Common myeloid progenitor, CD34-positive (primary cell): ENCODE measurements around the gene CEACAM8.

Experiments used
- CTCF ChIA-PET: fragments of 350-600 bp; sonication (Branson Sonifier 250); formaldehyde crosslinking; loops from one replicate; lab custom pipeline; 2021; ENCODE audit warnings: antibody characterized with exemption; lab: Charles Lee
- POLR2A ChIA-PET: fragments of 350-600 bp; sonication (Branson Sonifier 250); formaldehyde crosslinking; loops from one replicate; lab custom pipeline; 2021; ENCODE audit warnings: antibody characterized with exemption; lab: Charles Lee
- DNase-seq, 3 donors: peaks; one replicate each; pipeline versions ENCODE4 v3.0.0 to v3.0.0-alpha.2; 2013
- H3K27ac ChIP-seq, 2 experiments: 1 replicate in 1 of 2; 2 replicates in 1 of 2; pipeline ENCODE4 v1.7.0; 2013; ENCODE audit warnings: inconsistent platforms in 2 of 2, low read length in 2 of 2, mild to moderate bottlenecking in 2 of 2, low read depth in 1 of 2, moderate library complexity in 1 of 2; ENCODE audit not compliant: severe bottlenecking in 2 of 2, insufficient read depth in 1 of 2, poor library complexity in 1 of 2
- H3K27me3 ChIP-seq, 5 experiments: replicated peaks in 2 of 5; 1 replicate in 3 of 5; 2 replicates in 2 of 5; pipeline versions ENCODE4 v1.6.1 to v1.7.0; 2013; ENCODE audit warnings: low read length in 4 of 5, mild to moderate bottlenecking in 2 of 5, moderate library complexity in 2 of 5, inconsistent platforms in 1 of 5; ENCODE audit not compliant: insufficient read depth in 5 of 5, control insufficient read depth in 4 of 5
- H3K36me3 ChIP-seq, 4 experiments: 1 replicate in 2 of 4; 2 replicates in 2 of 4; pipeline versions ENCODE4 v1.6.1 to v1.7.0; 2013; ENCODE audit warnings: low read length in 3 of 4, control low read depth in 1 of 4, mild to moderate bottlenecking in 1 of 4; ENCODE audit not compliant: control insufficient read depth in 4 of 4, insufficient read depth in 4 of 4
- H3K4me1 ChIP-seq, 4 experiments: 1 replicate in 3 of 4; 2 replicates in 1 of 4; pipeline versions ENCODE4 v1.6.1 to v1.7.1; 2013; ENCODE audit warnings: low read length in 3 of 4, mild to moderate bottlenecking in 3 of 4, control low read depth in 1 of 4, inconsistent platforms in 1 of 4, moderate library complexity in 1 of 4; ENCODE audit not compliant: control insufficient read depth in 4 of 4, insufficient read depth in 4 of 4; ENCODE audit errors: control extremely low read depth in 1 of 4
- H3K4me3 ChIP-seq, 7 experiments: 1 replicate in 4 of 7; 2 replicates in 3 of 7; pipeline versions ENCODE4 v1.5.1 to v1.7.0; 2013; ENCODE audit warnings: mild to moderate bottlenecking in 7 of 7, low read length in 6 of 7, moderate library complexity in 6 of 7, inconsistent platforms in 2 of 7, low read depth in 2 of 7, control low read depth in 1 of 7; ENCODE audit not compliant: insufficient read depth in 4 of 7, control insufficient read depth in 1 of 7; ENCODE audit errors: extremely low read depth in 1 of 7
- H3K9me3 ChIP-seq, 5 experiments: 1 replicate in 4 of 5; 2 replicates in 1 of 5; pipeline versions ENCODE4 v1.6.1 to v1.7.1; 2013; ENCODE audit warnings: low read length in 4 of 5, mild to moderate bottlenecking in 2 of 5, inconsistent platforms in 1 of 5, low read depth in 1 of 5, moderate library complexity in 1 of 5; ENCODE audit not compliant: control insufficient read depth in 4 of 5, insufficient read depth in 2 of 5; ENCODE audit errors: control extremely low read depth in 1 of 5
- WGBS: methylation state at CpG from one replicate; pipeline ENCODE4 v1.1.5; 2013; ENCODE audit not compliant: insufficient coverage; 5-methylcytosine and 5-hydroxymethylcytosine counted together

The CEACAM8 gene

GRCh38 chr19:42571116-42571515 lies 23.6 kb downstream of the CEACAM8 start:
- DNase-seq: no peak
- CTCF ChIA-PET: interaction anchor here (0.7 to 3.8 kb wide), 2 partner anchors 26 to 1349 kb away, joined by 3 to 15 read pairs; no protein-coding TSS in a partner anchor
- POLR2A ChIA-PET: no interaction called here
- H3K27me3 ChIP-seq: no peaks in the 10 kb centered on the region
- H3K4me3 ChIP-seq: no peak overlapping the region
- no peak overlapping the region for H3K27ac ChIP-seq
- H3K4me1 ChIP-seq: peaks cover 6 to 19% (median 10%) of the 10 kb centered on the region in 4 experiments
- H3K36me3 ChIP-seq: no peaks in the 10 kb centered on the region
- WGBS: 100% methylated on average over 1 of the region's 2 CpGs
- H3K9me3 ChIP-seq: no peaks in the 10 kb centered on the region

DNA sequence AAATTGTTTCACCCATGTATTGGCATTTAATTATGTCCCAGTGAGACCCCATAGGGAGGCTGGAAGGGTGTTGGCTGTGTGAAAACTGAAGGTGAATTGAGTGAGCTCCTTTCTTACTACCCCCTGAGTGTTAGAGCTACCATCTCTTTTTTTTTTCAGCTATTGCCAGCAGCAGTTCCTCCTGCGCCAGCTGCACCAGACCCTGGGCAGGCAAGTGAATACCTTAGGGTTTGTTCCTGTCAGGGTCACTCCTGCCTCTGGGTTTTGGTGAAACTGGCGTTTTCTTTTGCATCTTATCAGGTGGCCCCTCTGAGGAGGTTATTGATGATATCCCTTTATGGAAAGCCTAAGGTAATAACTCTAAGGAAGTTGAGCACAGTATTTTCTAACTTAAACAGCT lies 25.5 kb downstream of the CEACAM8 start:
- H3K9me3 ChIP-seq: no peaks in the 10 kb centered on the region
- POLR2A ChIA-PET: no interaction called here
- DNase-seq: peak in 1 of 3 donors; percentile 8
- no CpG with 5 or more reads among the region's 2 CpGs for WGBS
- H3K4me3 ChIP-seq: no peak overlapping the region
- H3K27me3 ChIP-seq: no peaks in the 10 kb centered on the region
- CTCF ChIA-PET: interaction anchor here (3.8 kb wide), 1 partner anchor 27 kb away, joined by 15 read pairs; no protein-coding TSS in a partner anchor
- peaks cover 6 to 29% (median 13%) of the 10 kb centered on the region in 4 experiments for H3K4me1 ChIP-seq
- no peaks in the 10 kb centered on the region for H3K36me3 ChIP-seq
- no peak overlapping the region for H3K27ac ChIP-seq

DNA sequence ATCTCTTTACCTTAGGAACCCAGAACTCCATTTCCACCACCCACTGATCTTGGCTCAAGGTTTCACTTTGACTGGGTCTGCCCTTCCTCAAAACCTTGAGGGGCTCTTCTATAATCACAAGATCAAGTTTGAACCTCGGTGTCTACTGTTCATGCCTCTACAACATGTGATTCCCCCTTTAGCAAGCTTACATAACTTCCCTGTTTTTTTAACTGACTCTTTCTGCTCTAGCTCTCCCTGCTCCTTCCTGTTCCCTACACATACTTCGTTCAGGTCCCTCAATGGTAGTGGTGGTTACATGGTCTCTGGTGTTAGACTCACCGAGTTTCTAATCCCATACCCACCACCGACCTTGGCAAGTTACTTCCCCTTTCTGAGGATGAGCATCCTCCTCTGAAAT lies 26.7 kb downstream of the CEACAM8 start:
- Histone ChIP-seq H3K27ac (no peak overlapping the region), H3K4me1 (peaks cover 6 to 29% (median 13%) of the 10 kb centered on the region in 4 experiments), H3K27me3 (peaks cover 0 to 1% (median 0%) of the 10 kb centered on the region in 5 experiments), H3K4me3 (no peak overlapping the region), H3K9me3 (no peaks in the 10 kb centered on the region), H3K36me3 (no peaks in the 10 kb centered on the region)
- 0% methylated on average over 1 of the region's 4 CpGs for WGBS
- ChIA-PET POLR2A (no interaction called here), CTCF (interaction anchor here (2.1 to 3.2 kb wide), 2 partner anchors 13 to 29 kb away, joined by 9 to 27 read pairs; no protein-coding TSS in a partner anchor)
- peak; percentile 37 to 88 (median 85) for DNase-seq

DNA sequence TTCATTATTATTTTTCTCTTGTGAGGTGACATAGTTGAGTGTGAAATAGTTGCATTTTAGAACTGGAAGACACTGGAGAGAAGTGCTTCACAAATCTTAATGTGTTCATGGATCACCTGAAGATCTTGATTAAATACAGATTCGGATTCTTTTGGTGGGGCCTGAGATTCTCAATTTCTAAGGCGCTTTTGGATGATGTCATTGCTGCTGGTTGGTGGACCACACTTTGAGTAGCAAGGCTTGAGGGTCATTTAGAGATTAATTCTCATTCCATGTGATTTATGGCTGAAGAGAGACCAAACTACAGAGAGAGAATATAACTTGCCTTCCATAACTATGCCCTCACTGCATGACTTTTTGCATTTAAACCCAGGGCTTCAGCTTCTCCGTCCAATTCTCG lies 27.2 kb downstream of the CEACAM8 start:
- WGBS: 95% methylated on average over 3 of the region's 4 CpGs
- ChIA-PET POLR2A (no interaction called here), CTCF (interaction anchor here (2.1 to 3.2 kb wide), 2 partner anchors 12 to 29 kb away, joined by 9 to 27 read pairs; no protein-coding TSS in a partner anchor)
- Histone ChIP-seq H3K4me1 (peaks cover 6 to 29% (median 13%) of the 10 kb centered on the region in 4 experiments), H3K27me3 (peaks cover 0 to 3% (median 0%) of the 10 kb centered on the region in 5 experiments), H3K4me3 (no peak overlapping the region), H3K36me3 (no peaks in the 10 kb centered on the region), H3K27ac (no peak overlapping the region), H3K9me3 (no peaks in the 10 kb centered on the region)
- DNase-seq: no peak

GRCh38 chr19:42563352-42564210 lies 31.1 kb downstream of the CEACAM8 start:
- Histone ChIP-seq H3K36me3 (no peaks in the 10 kb centered on the region), H3K27ac (no peak overlapping the region), H3K4me3 (no peak overlapping the region), H3K27me3 (peaks cover 0 to 3% (median 0%) of the 10 kb centered on the region in 5 experiments), H3K9me3 (no peaks in the 10 kb centered on the region), H3K4me1 (peaks cover 6 to 24% (median 13%) of the 10 kb centered on the region in 4 experiments)
- peak; percentile 45 to 58 (median 52) for DNase-seq
- 26% methylated on average over 4 of the region's 7 CpGs for WGBS
- ChIA-PET CTCF (interaction anchor here (0.6 to 3.0 kb wide), 3 partner anchors 22 to 73 kb away, joined by 3 to 20 read pairs (median 6); partner anchors contain the start of gene CEACAM8), POLR2A (no interaction called here)

GRCh38 chr19:42561512-42561911 lies 33.2 kb downstream of the CEACAM8 start:
- POLR2A ChIA-PET: no interaction called here
- H3K4me3 ChIP-seq: no peak overlapping the region
- DNase-seq: no peak
- H3K9me3 ChIP-seq: no peaks in the 10 kb centered on the region
- no peaks in the 10 kb centered on the region for H3K36me3 ChIP-seq
- H3K27me3 ChIP-seq: peaks cover 0 to 3% (median 0%) of the 10 kb centered on the region in 5 experiments
- no peak overlapping the region for H3K27ac ChIP-seq
- CTCF ChIA-PET: interaction anchor here (0.9 to 3.0 kb wide), 3 partner anchors 22 to 123 kb away, joined by 3 to 20 read pairs (median 3); partner anchors contain the start of gene CEACAM8
- WGBS: 100% methylated on average over 1 of the region's 2 CpGs
- peaks cover 0 to 10% (median 2%) of the 10 kb centered on the region in 4 experiments for H3K4me1 ChIP-seq
